Measurements from ENCODE around the gene SLC25A20.

GRCh38 chr3:48899273-48899672 is 591 bp upstream of the SLC25A20 start:
- TF ChIP-seq, protein P1, sequence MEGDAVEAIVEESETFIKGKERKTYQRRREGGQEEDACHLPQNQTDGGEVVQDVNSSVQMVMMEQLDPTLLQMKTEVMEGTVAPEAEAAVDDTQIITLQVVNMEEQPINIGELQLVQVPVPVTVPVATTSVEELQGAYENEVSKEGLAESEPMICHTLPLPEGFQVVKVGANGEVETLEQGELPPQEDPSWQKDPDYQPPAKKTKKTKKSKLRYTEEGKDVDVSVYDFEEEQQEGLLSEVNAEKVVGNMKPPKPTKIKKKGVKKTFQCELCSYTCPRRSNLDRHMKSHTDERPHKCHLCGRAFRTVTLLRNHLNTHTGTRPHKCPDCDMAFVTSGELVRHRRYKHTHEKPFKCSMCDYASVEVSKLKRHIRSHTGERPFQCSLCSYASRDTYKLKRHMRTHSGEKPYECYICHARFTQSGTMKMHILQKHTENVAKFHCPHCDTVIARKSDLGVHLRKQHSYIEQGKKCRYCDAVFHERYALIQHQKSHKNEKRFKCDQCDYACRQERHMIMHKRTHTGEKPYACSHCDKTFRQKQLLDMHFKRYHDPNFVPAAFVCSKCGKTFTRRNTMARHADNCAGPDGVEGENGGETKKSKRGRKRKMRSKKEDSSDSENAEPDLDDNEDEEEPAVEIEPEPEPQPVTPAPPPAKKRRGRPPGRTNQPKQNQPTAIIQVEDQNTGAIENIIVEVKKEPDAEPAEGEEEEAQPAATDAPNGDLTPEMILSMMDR (IDR thresholded peaks at IDR 0.05) = no peak
- TF ChIP-seq KDM1A (IDR thresholded peaks at IDR 0.05; ENCODE audit: low read depth) (no peak), POLR2A (IDR thresholded peaks at IDR 0.05; ENCODE audit: low read length) (no peak), RARB (CRISPR knock-in tag; IDR thresholded peaks at IDR 0.05) (no peak), REST (IDR thresholded peaks at IDR 0.05) (no peak), MYC (IDR thresholded peaks at IDR 0.05; ENCODE audit: borderline replicate concordance, low read length) (no peak), BHLHE40 (IDR thresholded peaks at IDR 0.05; ENCODE audit: low read depth, low read length) (no peak), MAFK (IDR thresholded peaks at IDR 0.05; ENCODE audit: partially characterized antibody) (no peak), ZSCAN20 (CRISPR knock-in tag; IDR thresholded peaks at IDR 0.05) (no peak), RNF2 (IDR thresholded peaks at IDR 0.05; ENCODE audit: borderline replicate concordance, low read depth) (no peak), POLR2AphosphoS2 (conservative IDR thresholded peaks at IDR 0.05; ENCODE audit: low read length) (no peak)
- TF ChIP-seq, protein P2, sequence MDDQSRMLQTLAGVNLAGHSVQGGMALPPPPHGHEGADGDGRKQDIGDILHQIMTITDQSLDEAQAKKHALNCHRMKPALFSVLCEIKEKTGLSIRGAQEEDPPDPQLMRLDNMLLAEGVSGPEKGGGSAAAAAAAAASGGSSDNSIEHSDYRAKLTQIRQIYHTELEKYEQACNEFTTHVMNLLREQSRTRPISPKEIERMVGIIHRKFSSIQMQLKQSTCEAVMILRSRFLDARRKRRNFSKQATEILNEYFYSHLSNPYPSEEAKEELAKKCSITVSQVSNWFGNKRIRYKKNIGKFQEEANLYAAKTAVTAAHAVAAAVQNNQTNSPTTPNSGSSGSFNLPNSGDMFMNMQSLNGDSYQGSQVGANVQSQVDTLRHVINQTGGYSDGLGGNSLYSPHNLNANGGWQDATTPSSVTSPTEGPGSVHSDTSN (IDR thresholded peaks at IDR 0.05) = no peak

All from A549 (cell line).